Endometrial microvascular endothelial cells (primary cell): Measurements from ENCODE around the gene SEMA4G. TPM values are rescaled to one million over a fixed set of nuclear protein-coding genes. Genes with fewer than 3 reads are reported as not detected.

Experiments used
- in situ Hi-C: cut with HindIII; loops from 2 replicates; pipeline ENCODE4 v1.10.0; 2017; ENCODE audit warnings: low sequenced_read_pairs, low pct_unique_long_range_greater_than_20kb; ENCODE audit errors: inconsistent ontology term
- total RNA-seq: library from RNA; depleted of rRNA; stranded (reverse); fragments of >200 nt; gene quantifications from one replicate; pipeline ENCODE4 v1.2.3, GENCODE V29; 2015; ENCODE audit errors: inconsistent ontology term

Gene SEMA4G
- total RNA-seq: 3.8 TPM

- in situ Hi-C loops: no loop called here
Measured at GRCh38 chr10:100969187-100970075, at the start of gene SEMA4G. SEMA4G (plus strand) TSS chr10:100969504; CDS start chr10:100972913, 3,409 bp downstream.

GRCh38 chr10:100923580-100923979, 45.7 kb upstream of the SEMA4G start:
- in situ Hi-C loops: no loop called here

- in situ Hi-C loops: no loop called here
Measured at GRCh38 chr10:100927266-100927665, 42.0 kb upstream of the SEMA4G start.

GRCh38 chr10:100928039-100928438, 41.3 kb upstream of the SEMA4G start:
- in situ Hi-C loops: no loop called here

- in situ Hi-C loops: no loop called here
Measured at GRCh38 chr10:100930368-100930767, 38.9 kb upstream of the SEMA4G start.

GRCh38 chr10:100934084-100934659, 35.1 kb upstream of the SEMA4G start:
- in situ Hi-C loops: no loop called here

- in situ Hi-C loops: no loop called here
Measured at GRCh38 chr10:100939763-100940344, 29.4 kb upstream of the SEMA4G start.

GRCh38 chr10:100942229-100942628, 27.1 kb upstream of the SEMA4G start:
- in situ Hi-C loops: no loop called here

- in situ Hi-C loops: no loop called here
Measured at GRCh38 chr10:100943508-100943907, 25.8 kb upstream of the SEMA4G start.

- in situ Hi-C loops: no loop called here
Measured at GRCh38 chr10:100945754-100946153, 23.6 kb upstream of the SEMA4G start.

GRCh38 chr10:100948916-100949315, 20.4 kb upstream of the SEMA4G start:
- in situ Hi-C loops: no loop called here

- in situ Hi-C loops: no loop called here
Measured at GRCh38 chr10:100960251-100960650, 9.1 kb upstream of the SEMA4G start.

- in situ Hi-C loops: no loop called here
Measured at GRCh38 chr10:100962351-100963080, 6.8 kb upstream of the SEMA4G start.

- in situ Hi-C loops: no loop called here
Measured at GRCh38 chr10:100963826-100964225, 5.5 kb upstream of the SEMA4G start.

GRCh38 chr10:100965820-100966219, 3.5 kb upstream of the SEMA4G start:
- in situ Hi-C loops: no loop called here

GRCh38 chr10:100966887-100967286, 2.4 kb upstream of the SEMA4G start:
- in situ Hi-C loops: no loop called here

- in situ Hi-C loops: no loop called here
Measured at GRCh38 chr10:100967332-100967731, 2.0 kb upstream of the SEMA4G start.

- in situ Hi-C loops: no loop called here
Measured at GRCh38 chr10:100968062-100968736, 1.1 kb upstream of the SEMA4G start.

- in situ Hi-C loops: no loop called here
Measured at GRCh38 chr10:100968863-100969186, 479 bp upstream of the SEMA4G start.
